GM19035 (cell line): ENCODE data around the gene FLNC.

ENCODE experiments used
- ATAC-seq: cut with Tn5 transposase; IDR thresholded peaks from one replicate; pipeline ENCODE4 v1.9.1; 2021; ENCODE audit not compliant: unreplicated experiment

The FLNC gene

GRCh38 chr7:128831994-128832879 is 2.0 kb downstream of the FLNC start:
- ATAC-seq, result no peak

- ATAC-seq, result no peak
These were observed 2.6 kb downstream of the FLNC start for GRCh38 chr7:128832880-128833147.

GRCh38 chr7:128833148-128833945 is 3.1 kb downstream of the FLNC start:
- ATAC-seq, result no peak

- no peak for ATAC-seq
These were observed 3.7 kb downstream of the FLNC start for GRCh38 chr7:128833946-128834325.

- ATAC-seq, result no peak
These were observed 5.1 kb downstream of the FLNC start for GRCh38 chr7:128835231-128835751.

- ATAC-seq, result no peak
These were observed 5.8 kb downstream of the FLNC start for GRCh38 chr7:128835790-128836641.

- ATAC-seq, result no peak
These were observed 6.6 kb downstream of the FLNC start for GRCh38 chr7:128836729-128837348.

- ATAC-seq, result no peak
These were observed 7.3 kb downstream of the FLNC start for GRCh38 chr7:128837521-128837921.

- no peak for ATAC-seq
These were observed 8.0 kb downstream of the FLNC start for GRCh38 chr7:128838109-128838779.

GRCh38 chr7:128838981-128839731 is 8.9 kb downstream of the FLNC start:
- no peak for ATAC-seq

- ATAC-seq, result no peak
These were observed 9.6 kb downstream of the FLNC start for GRCh38 chr7:128839751-128840177.

- no peak for ATAC-seq
These were observed 10.3 kb downstream of the FLNC start for GRCh38 chr7:128840326-128841170.

- ATAC-seq, result no peak
These were observed 11.0 kb downstream of the FLNC start for GRCh38 chr7:128841171-128841690.

GRCh38 chr7:128841921-128842673 is 11.9 kb downstream of the FLNC start:
- no peak for ATAC-seq

GRCh38 chr7:128842674-128843641 is 12.8 kb downstream of the FLNC start:
- ATAC-seq, result no peak

- no peak for ATAC-seq
These were observed 13.9 kb downstream of the FLNC start for GRCh38 chr7:128843938-128844621.
